Measurements from ENCODE around the gene QPCTL.
A peak's percentile ranks its signal among the peaks of the same experiment; 100 is the strongest.

GRCh38 chr19:45681391-45682015, 11.0 kb upstream of the QPCTL start:
- peak; percentile 82 for TF ChIP-seq CTCF (IDR thresholded peaks at IDR 0.05; ENCODE audit: low read length)
- no peak for TF ChIP-seq EZH2 (IDR thresholded peaks at IDR 0.05; ENCODE audit: borderline replicate concordance, low read length)
